Neural cell (in vitro differentiated cells): ENCODE measurements around the gene POLR1G. TPM values are rescaled to one million over a fixed set of nuclear protein-coding genes. Genes with fewer than 3 reads are reported as not detected.

ENCODE experiments used
- H2AFZ ChIP-seq: fragments of 200-600, 300-800 bp; sonication (generic), shearing (Covaris generic); 2 replicates; pipeline ENCODE4 v1.6.0; 2014; ENCODE audit warnings: low read depth, mild to moderate bottlenecking, antibody characterized with exemption, low read length, moderate library complexity
- H3F3A ChIP-seq: fragments of 200-600 bp; shearing (Covaris generic); 2 replicates; pipeline ENCODE4 v1.6.1; 2016; ENCODE audit warnings: mild to moderate bottlenecking, moderate library complexity, mixed read lengths, antibody characterized with exemption, low read length; ENCODE audit not compliant: insufficient read depth, poor library complexity, severe bottlenecking
- H3K27ac ChIP-seq: fragments of 200-600, 300-800 bp; sonication (generic), shearing (Covaris generic); 2 replicates; pipeline ENCODE4 v1.5.1; 2014; ENCODE audit warnings: mild to moderate bottlenecking, low read length, moderate library complexity
- H3K27me3 ChIP-seq: fragments of 300-800, 200-600 bp; sonication (generic), shearing (Covaris generic); 2 replicates; pipeline ENCODE4 v1.6.0; 2014; ENCODE audit warnings: mild to moderate bottlenecking, low read depth, low read length, moderate library complexity; ENCODE audit not compliant: insufficient read depth
- H3K36me3 ChIP-seq: fragments of 300-800, 200-600 bp; sonication (generic), shearing (Covaris generic); 2 replicates; pipeline ENCODE4 v1.5.1; 2014; ENCODE audit warnings: mild to moderate bottlenecking, antibody characterized with exemption, low read length, moderate library complexity; ENCODE audit not compliant: insufficient read depth
- H3K4me2 ChIP-seq: fragments of 300-800, 200-600 bp; sonication (generic), shearing (Covaris generic); 2 replicates; pipeline ENCODE4 v1.6.0; 2014; ENCODE audit warnings: mild to moderate bottlenecking, low read length
- H3K4me3 ChIP-seq: fragments of 300-800, 200-600 bp; sonication (generic), shearing (Covaris generic); 2 replicates; pipeline ENCODE4 v1.5.1; 2014; ENCODE audit warnings: mild to moderate bottlenecking, low read length, moderate library complexity
- H3K79me2 ChIP-seq: fragments of 200-600 bp; shearing (Covaris generic); replicated peaks from 2 replicates; pipeline ENCODE4 v1.6.0; 2014; ENCODE audit warnings: mild to moderate bottlenecking, low read length, moderate library complexity; ENCODE audit not compliant: insufficient read depth
- H3K9ac ChIP-seq: fragments of 300-800, 200-600 bp; sonication (generic), shearing (Covaris generic); 2 replicates; pipeline ENCODE4 v1.6.1; 2016; ENCODE audit warnings: mild to moderate bottlenecking, low read length, mixed read lengths
- H3K9me2 ChIP-seq: fragments of 200-600 bp; shearing (Covaris generic); 2 replicates; pipeline ENCODE4 v1.6.1; 2016; ENCODE audit warnings: mild to moderate bottlenecking, low read length, mixed read lengths; ENCODE audit not compliant: insufficient read depth
- H3K9me3 ChIP-seq: fragments of 200-600, 300-800 bp; sonication (generic), shearing (Covaris generic); 2 replicates; pipeline ENCODE4 v1.6.1; 2016; ENCODE audit warnings: mild to moderate bottlenecking, mixed run types, low read length, moderate library complexity, mixed read lengths
- H4K20me1 ChIP-seq: fragments of 200-600 bp; shearing (Covaris generic); 2 replicates; pipeline ENCODE4 v1.6.1; 2016; ENCODE audit warnings: mild to moderate bottlenecking, mixed run types; ENCODE audit not compliant: insufficient read depth
- EZH2 ChIP-seq: fragments of 200-600, 300-800 bp; shearing (Covaris generic), sonication (generic); IDR thresholded peaks from 2 replicates; pipeline ENCODE4 v1.6.1; 2014; ENCODE audit warnings: antibody characterized with exemption, low read length, borderline replicate concordance, mild to moderate bottlenecking; ENCODE audit not compliant: insufficient read depth, poor library complexity, severe bottlenecking
- MXI1 ChIP-seq: fragments of 450-650 bp; conservative IDR thresholded peaks from 2 replicates; pipeline ENCODE4 v1.6.1; 2014; ENCODE audit warnings: antibody characterized with exemption, mild to moderate bottlenecking; ENCODE audit not compliant: poor library complexity, severe bottlenecking
- RAD21 ChIP-seq: fragments of 450-650 bp; conservative IDR thresholded peaks from 2 replicates; pipeline ENCODE4 v1.6.1; 2014; ENCODE audit warnings: antibody characterized with exemption, mild to moderate bottlenecking, moderate library complexity
- SMC3 ChIP-seq: fragments of 450-650 bp; conservative IDR thresholded peaks from 2 replicates; pipeline ENCODE4 v1.6.1; 2014; ENCODE audit warnings: antibody characterized with exemption, mild to moderate bottlenecking, moderate library complexity; ENCODE audit not compliant: poor library complexity
- TAF1 ChIP-seq: IDR thresholded peaks from 2 replicates; pipeline ENCODE4 v1.6.1; 2012; ENCODE audit warnings: low read depth
- polyA plus RNA-seq: library from polyadenylated mRNA; depleted of rRNA; stranded (reverse); fragments of >200 nt; gene quantifications from 2 replicates; pipeline ENCODE4 v1.2.3, GENCODE V29; 2014
- TF ChIP-seq, protein P1 (sequence below): fragments of 450-650 bp; IDR thresholded peaks from 2 replicates; pipeline ENCODE4 v1.5.1; 2014; ENCODE audit warnings: antibody characterized with exemption, mild to moderate bottlenecking, moderate library complexity; ENCODE audit not compliant: poor library complexity, severe bottlenecking
- TF ChIP-seq, protein P2 (sequence below): IDR thresholded peaks from 2 replicates; pipeline ENCODE4 v1.6.1; 2012; ENCODE audit warnings: borderline replicate concordance

Gene POLR1G
- polyA plus RNA-seq, 1 donor from 2014 or later = 2.4 TPM

DNA sequence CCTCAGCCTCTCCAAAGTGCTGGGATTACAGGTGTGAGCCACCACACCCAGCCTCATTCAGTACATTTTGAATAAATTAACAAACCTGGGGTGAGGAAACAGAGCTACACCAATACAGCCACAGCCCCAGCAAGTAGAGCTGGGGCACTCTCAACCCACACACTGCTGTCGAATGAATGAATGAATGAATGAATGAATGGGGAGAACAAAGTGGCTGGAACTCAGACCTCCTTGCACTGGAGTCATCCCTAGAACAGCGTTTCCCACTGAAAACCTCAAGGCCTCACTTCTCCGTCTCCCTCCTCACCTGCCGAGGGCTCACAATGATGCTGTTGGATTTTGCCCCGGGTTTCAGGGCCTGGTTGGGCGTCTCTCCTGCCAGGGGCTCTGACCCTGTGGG, 14.4 kb downstream of the POLR1G start:
- peaks cover 4% of the 10 kb centered on the region for H3K79me2 ChIP-seq
- no peak overlapping the region for H3K4me3 ChIP-seq
- H3F3A ChIP-seq = no peaks in the 10 kb centered on the region
- H3K9me2 ChIP-seq = no peaks in the 10 kb centered on the region
- H3K27me3 ChIP-seq = no peaks in the 10 kb centered on the region
- H3K9ac ChIP-seq = no peak overlapping the region
- no peaks in the 10 kb centered on the region for H3K9me3 ChIP-seq
- TF ChIP-seq, protein P1, sequence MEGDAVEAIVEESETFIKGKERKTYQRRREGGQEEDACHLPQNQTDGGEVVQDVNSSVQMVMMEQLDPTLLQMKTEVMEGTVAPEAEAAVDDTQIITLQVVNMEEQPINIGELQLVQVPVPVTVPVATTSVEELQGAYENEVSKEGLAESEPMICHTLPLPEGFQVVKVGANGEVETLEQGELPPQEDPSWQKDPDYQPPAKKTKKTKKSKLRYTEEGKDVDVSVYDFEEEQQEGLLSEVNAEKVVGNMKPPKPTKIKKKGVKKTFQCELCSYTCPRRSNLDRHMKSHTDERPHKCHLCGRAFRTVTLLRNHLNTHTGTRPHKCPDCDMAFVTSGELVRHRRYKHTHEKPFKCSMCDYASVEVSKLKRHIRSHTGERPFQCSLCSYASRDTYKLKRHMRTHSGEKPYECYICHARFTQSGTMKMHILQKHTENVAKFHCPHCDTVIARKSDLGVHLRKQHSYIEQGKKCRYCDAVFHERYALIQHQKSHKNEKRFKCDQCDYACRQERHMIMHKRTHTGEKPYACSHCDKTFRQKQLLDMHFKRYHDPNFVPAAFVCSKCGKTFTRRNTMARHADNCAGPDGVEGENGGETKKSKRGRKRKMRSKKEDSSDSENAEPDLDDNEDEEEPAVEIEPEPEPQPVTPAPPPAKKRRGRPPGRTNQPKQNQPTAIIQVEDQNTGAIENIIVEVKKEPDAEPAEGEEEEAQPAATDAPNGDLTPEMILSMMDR = no peak
- TF ChIP-seq, protein P2, sequence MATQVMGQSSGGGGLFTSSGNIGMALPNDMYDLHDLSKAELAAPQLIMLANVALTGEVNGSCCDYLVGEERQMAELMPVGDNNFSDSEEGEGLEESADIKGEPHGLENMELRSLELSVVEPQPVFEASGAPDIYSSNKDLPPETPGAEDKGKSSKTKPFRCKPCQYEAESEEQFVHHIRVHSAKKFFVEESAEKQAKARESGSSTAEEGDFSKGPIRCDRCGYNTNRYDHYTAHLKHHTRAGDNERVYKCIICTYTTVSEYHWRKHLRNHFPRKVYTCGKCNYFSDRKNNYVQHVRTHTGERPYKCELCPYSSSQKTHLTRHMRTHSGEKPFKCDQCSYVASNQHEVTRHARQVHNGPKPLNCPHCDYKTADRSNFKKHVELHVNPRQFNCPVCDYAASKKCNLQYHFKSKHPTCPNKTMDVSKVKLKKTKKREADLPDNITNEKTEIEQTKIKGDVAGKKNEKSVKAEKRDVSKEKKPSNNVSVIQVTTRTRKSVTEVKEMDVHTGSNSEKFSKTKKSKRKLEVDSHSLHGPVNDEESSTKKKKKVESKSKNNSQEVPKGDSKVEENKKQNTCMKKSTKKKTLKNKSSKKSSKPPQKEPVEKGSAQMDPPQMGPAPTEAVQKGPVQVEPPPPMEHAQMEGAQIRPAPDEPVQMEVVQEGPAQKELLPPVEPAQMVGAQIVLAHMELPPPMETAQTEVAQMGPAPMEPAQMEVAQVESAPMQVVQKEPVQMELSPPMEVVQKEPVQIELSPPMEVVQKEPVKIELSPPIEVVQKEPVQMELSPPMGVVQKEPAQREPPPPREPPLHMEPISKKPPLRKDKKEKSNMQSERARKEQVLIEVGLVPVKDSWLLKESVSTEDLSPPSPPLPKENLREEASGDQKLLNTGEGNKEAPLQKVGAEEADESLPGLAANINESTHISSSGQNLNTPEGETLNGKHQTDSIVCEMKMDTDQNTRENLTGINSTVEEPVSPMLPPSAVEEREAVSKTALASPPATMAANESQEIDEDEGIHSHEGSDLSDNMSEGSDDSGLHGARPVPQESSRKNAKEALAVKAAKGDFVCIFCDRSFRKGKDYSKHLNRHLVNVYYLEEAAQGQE = no peak
- H2AFZ ChIP-seq = no peak overlapping the region
- no peaks in the 10 kb centered on the region for H3K36me3 ChIP-seq
- no peaks in the 10 kb centered on the region for H4K20me1 ChIP-seq
- H3K27ac ChIP-seq = no peak overlapping the region
- H3K4me2 ChIP-seq = no peak overlapping the region

DNA sequence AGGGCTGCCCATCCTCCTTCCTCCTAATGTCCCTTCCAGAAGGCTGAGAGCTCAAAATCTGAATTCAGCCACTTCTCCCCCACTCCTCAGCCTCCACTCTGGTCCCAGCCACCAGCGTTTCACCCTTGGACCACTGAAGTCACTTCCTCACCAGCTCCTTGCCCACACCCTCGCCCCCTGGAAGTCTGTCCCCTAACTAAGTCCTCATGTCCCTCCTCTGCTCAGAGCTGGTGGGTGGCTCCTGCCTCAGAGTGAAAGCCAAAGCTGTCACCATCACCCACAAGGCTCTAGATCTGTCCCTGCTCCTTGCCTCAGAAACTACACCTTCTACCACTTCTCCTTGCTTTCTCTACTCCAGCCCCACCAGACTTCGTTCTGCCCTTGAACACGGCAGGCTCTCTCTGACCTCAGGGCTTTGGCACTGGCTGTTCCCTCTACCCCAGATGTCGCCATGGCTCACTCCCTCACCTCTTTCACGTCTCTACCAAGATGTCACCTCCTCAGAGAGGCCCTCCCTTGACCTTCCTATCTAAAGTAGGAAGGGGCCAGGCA, 15.6 kb downstream of the POLR1G start:
- no peaks in the 10 kb centered on the region for H3K9me2 ChIP-seq
- no peak overlapping the region for H2AFZ ChIP-seq
- H3K4me3 ChIP-seq = no peak overlapping the region
- no peak overlapping the region for H3K4me2 ChIP-seq
- no peak overlapping the region for H3K9ac ChIP-seq
- no peaks in the 10 kb centered on the region for H3F3A ChIP-seq
- H3K27ac ChIP-seq = no peak overlapping the region
- H4K20me1 ChIP-seq = no peaks in the 10 kb centered on the region
- H3K79me2 ChIP-seq = peaks cover 4% of the 10 kb centered on the region
- no peaks in the 10 kb centered on the region for H3K9me3 ChIP-seq
- H3K27me3 ChIP-seq = no peaks in the 10 kb centered on the region
- no peaks in the 10 kb centered on the region for H3K36me3 ChIP-seq
- TF ChIP-seq, protein P1 = no peak
- TF ChIP-seq SMC3 (no peak), TAF1 (no peak), EZH2 (no peak), RAD21 (no peak), MXI1 (no peak)
- TF ChIP-seq, protein P2 = no peak
